ENCODE measurements around the gene ZNRF3.

ZNRF3 gene

GRCh38 chr22:28989035-28989464 is 105.7 kb downstream of the ZNRF3 start:
- TF ChIP-seq, protein P1, sequence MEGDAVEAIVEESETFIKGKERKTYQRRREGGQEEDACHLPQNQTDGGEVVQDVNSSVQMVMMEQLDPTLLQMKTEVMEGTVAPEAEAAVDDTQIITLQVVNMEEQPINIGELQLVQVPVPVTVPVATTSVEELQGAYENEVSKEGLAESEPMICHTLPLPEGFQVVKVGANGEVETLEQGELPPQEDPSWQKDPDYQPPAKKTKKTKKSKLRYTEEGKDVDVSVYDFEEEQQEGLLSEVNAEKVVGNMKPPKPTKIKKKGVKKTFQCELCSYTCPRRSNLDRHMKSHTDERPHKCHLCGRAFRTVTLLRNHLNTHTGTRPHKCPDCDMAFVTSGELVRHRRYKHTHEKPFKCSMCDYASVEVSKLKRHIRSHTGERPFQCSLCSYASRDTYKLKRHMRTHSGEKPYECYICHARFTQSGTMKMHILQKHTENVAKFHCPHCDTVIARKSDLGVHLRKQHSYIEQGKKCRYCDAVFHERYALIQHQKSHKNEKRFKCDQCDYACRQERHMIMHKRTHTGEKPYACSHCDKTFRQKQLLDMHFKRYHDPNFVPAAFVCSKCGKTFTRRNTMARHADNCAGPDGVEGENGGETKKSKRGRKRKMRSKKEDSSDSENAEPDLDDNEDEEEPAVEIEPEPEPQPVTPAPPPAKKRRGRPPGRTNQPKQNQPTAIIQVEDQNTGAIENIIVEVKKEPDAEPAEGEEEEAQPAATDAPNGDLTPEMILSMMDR (IDR thresholded peaks at IDR 0.05): no peak

DNA sequence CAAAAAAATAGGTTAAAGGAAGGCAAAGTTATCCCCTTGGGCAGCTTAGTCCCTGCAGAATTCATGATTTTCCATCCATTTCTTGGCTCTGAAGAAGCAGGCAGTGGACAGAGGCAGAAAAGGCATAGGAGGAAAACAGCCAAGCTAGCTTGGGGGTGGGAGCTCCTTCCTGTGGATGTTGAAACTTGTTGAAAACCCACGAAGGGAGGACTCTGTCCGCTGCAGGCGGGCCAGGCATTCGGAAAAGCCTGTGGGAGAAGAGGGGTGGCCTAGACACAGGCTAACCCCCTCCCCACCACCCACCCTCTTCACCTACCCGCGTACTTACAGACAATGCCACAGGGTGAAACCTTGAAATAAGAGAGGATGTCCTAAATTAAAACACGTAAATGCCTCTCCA is 106.1 kb downstream of the ZNRF3 start:
- TF ChIP-seq, protein P1 (IDR thresholded peaks at IDR 0.05): no peak

- TF ChIP-seq, protein P1 (IDR thresholded peaks at IDR 0.05): no peak
Measured at GRCh38 chr22:28989912-28990311, 106.5 kb downstream of the ZNRF3 start.

- TF ChIP-seq, protein P1 (IDR thresholded peaks at IDR 0.05): no peak
Measured at GRCh38 chr22:28992565-28993356, 109.4 kb downstream of the ZNRF3 start.

- TF ChIP-seq, protein P1 (IDR thresholded peaks at IDR 0.05): no peak
Measured at GRCh38 chr22:28994522-28994921, 111.2 kb downstream of the ZNRF3 start.

DNA sequence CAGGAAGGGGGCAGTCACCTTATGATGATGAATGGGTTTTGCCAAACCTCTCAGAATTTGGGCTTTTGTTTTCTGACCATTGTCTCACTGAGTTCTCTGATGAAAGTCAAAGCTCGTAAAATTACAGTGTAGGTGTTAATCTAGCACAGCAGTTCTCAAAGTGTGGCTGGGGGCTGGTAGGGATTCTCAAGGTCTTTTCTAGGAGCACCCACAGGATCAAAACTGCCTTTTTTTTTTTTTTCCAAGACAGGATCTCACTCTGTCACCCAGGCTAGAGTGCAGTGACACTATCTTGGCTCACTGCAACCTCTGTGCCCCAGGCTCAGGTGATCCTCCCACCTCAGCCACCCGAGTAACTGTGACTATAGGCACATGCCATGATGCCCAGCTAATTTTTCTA is 112.2 kb downstream of the ZNRF3 start:
- TF ChIP-seq, protein P1 (IDR thresholded peaks at IDR 0.05): no peak

DNA sequence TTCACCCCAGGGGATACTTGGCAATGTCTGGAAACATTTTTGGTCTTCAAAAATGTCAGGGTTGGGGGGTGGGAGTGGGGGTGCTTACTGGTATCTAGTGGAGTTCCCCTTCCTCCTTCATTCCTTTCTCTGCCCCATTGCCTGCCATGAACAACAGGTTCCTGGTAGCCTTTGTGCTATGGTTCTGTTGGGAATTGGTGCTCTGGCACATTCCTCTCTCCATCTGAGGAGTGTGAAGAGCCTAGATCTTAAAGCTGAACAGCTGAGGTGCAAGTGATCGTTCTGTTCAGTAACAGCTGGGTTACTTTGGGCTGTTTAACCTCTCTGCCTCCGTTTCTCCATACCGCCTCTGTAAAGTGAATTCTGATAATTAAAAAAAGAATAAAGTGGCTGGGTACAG is 114.0 kb downstream of the ZNRF3 start:
- TF ChIP-seq, protein P1 (IDR thresholded peaks at IDR 0.05): no peak
